ENCODE results near the gene CCDC187. TPM values are rescaled to one million over a fixed set of nuclear protein-coding genes. Genes with fewer than 3 reads are reported as not detected.

CCDC187 gene
- total RNA-seq, 1 experiment from 2014 or later, result 0.04 TPM

- no peak for ATAC-seq
- TF ChIP-seq, protein P1, sequence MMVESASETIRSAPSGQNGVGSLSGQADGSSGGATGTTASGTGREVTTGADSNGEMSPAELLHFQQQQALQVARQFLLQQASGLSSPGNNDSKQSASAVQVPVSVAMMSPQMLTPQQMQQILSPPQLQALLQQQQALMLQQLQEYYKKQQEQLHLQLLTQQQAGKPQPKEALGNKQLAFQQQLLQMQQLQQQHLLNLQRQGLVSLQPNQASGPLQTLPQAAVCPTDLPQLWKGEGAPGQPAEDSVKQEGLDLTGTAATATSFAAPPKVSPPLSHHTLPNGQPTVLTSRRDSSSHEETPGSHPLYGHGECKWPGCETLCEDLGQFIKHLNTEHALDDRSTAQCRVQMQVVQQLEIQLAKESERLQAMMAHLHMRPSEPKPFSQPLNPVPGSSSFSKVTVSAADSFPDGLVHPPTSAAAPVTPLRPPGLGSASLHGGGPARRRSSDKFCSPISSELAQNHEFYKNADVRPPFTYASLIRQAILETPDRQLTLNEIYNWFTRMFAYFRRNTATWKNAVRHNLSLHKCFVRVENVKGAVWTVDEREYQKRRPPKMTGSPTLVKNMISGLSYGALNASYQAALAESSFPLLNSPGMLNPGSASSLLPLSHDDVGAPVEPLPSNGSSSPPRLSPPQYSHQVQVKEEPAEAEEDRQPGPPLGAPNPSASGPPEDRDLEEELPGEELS (CRISPR knock-in tag; IDR thresholded peaks at IDR 0.05), result no peak
- TF ChIP-seq ATF6 (CRISPR knock-in tag; IDR thresholded peaks at IDR 0.05) (no peak), ZNF263 (CRISPR knock-in tag; IDR thresholded peaks at IDR 0.05; ENCODE audit: low read depth) (no peak), ELF4 (CRISPR knock-in tag; IDR thresholded peaks at IDR 0.05; ENCODE audit: low read depth) (no peak), ZNF396 (CRISPR knock-in tag; IDR thresholded peaks at IDR 0.05; ENCODE audit: borderline replicate concordance) (no peak), NFE2L1 (CRISPR knock-in tag; IDR thresholded peaks at IDR 0.05) (no peak), ZNF281 (CRISPR knock-in tag; IDR thresholded peaks at IDR 0.05) (no peak), OVOL2 (CRISPR knock-in tag; IDR thresholded peaks at IDR 0.05; ENCODE audit: borderline replicate concordance) (no peak), JUN (CRISPR knock-in tag; IDR thresholded peaks at IDR 0.05) (no peak), SOX15 (CRISPR knock-in tag; IDR thresholded peaks at IDR 0.05) (no peak), GRHL2 (CRISPR knock-in tag; IDR thresholded peaks at IDR 0.05; ENCODE audit: insufficient replicate concordance, severe bottlenecking) (no peak), E2F1 (CRISPR knock-in tag; IDR thresholded peaks at IDR 0.05) (no peak)
- TF ChIP-seq, protein P2, sequence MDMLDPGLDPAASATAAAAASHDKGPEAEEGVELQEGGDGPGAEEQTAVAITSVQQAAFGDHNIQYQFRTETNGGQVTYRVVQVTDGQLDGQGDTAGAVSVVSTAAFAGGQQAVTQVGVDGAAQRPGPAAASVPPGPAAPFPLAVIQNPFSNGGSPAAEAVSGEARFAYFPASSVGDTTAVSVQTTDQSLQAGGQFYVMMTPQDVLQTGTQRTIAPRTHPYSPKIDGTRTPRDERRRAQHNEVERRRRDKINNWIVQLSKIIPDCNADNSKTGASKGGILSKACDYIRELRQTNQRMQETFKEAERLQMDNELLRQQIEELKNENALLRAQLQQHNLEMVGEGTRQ (CRISPR knock-in tag; IDR thresholded peaks at IDR 0.05), result no peak
- TF ChIP-seq, protein P3, sequence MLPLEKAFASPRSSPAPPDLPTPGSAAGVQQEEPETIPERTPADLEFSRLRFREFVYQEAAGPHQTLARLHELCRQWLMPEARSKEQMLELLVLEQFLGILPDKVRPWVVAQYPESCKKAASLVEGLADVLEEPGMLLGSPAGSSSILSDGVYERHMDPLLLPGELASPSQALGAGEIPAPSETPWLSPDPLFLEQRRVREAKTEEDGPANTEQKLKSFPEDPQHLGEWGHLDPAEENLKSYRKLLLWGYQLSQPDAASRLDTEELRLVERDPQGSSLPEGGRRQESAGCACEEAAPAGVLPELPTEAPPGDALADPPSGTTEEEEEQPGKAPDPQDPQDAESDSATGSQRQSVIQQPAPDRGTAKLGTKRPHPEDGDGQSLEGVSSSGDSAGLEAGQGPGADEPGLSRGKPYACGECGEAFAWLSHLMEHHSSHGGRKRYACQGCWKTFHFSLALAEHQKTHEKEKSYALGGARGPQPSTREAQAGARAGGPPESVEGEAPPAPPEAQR (CRISPR knock-in tag; IDR thresholded peaks at IDR 0.05), result no peak
- no peak for DNase-seq (ENCODE audit: low spot score)
- no peaks in the 10 kb centered on the region for H3K4me1 Mint-ChIP-seq
- peaks cover 9% of the 10 kb centered on the region for H3K36me3 Mint-ChIP-seq
- CTCF ChIA-PET, result no interaction called here
- peaks cover 12% of the 10 kb centered on the region for H3K9me3 Mint-ChIP-seq
- no peak overlapping the region for H3K4me3 Mint-ChIP-seq
- POLR2A ChIA-PET, result interaction anchor here (0.9 kb wide), 1 partner anchor 16 kb away, joined by 3 read pairs; no protein-coding TSS in a partner anchor
- H3K27me3 Mint-ChIP-seq (ENCODE audit: low read depth), result no peaks in the 10 kb centered on the region; the same call in 1 of the 2 replicates
- no peak overlapping the region for H3K27ac Mint-ChIP-seq
These were observed 6.6 kb upstream of the CCDC187 start for GRCh38 chr9:136310273-136311030.
